HEK293T (cell line): ENCODE data around the gene MDH1.

Source experiments
- CTCF ChIA-PET: fragments of 350-600 bp; formaldehyde crosslinking; extraction: SDS; loops from one replicate; lab custom pipeline; 2021; ENCODE audit warnings: antibody characterized with exemption, inconsistent platforms; lab: Yijun Ruan, JAX
- POLR2A ChIA-PET: fragments of 350-600 bp; formaldehyde crosslinking; extraction: SDS; loops from one replicate; lab custom pipeline; 2020; ENCODE audit warnings: antibody characterized with exemption, inconsistent platforms; lab: Yijun Ruan, JAX
- DNase-seq: peaks from one replicate; pipeline ENCODE4 v3.0.0; 2012; ENCODE audit warnings: mixed read lengths; ENCODE audit errors: extremely low spot score
- ARNT ChIP-seq: fragments of 450-650 bp; IDR thresholded peaks from 2 replicates; pipeline ENCODE4 v1.6.1; 2017; ENCODE audit warnings: mild to moderate bottlenecking
- BHLHE40 ChIP-seq: fragments of 450-650 bp; IDR thresholded peaks from 2 replicates; pipeline ENCODE4 v1.6.1; 2016; ENCODE audit warnings: mild to moderate bottlenecking, moderate library complexity, borderline replicate concordance
- CTBP1 ChIP-seq: fragments of 450-650 bp; IDR thresholded peaks from 2 replicates; pipeline ENCODE4 v1.6.1; 2016; ENCODE audit warnings: borderline replicate concordance
- ELF4 ChIP-seq: fragments of 450-650 bp; IDR thresholded peaks from 2 replicates; pipeline ENCODE4 v1.6.1; 2017; ENCODE audit warnings: antibody characterized with exemption
- FOXA1 ChIP-seq: fragments of 450-650 bp; IDR thresholded peaks from 2 replicates; pipeline ENCODE4 v1.6.1; 2016; ENCODE audit warnings: mild to moderate bottlenecking
- FOXK2 ChIP-seq: fragments of 450-650 bp; IDR thresholded peaks from 2 replicates; pipeline ENCODE4 v1.6.1; 2016; ENCODE audit warnings: mild to moderate bottlenecking
- FOXM1 ChIP-seq: fragments of 450-650 bp; IDR thresholded peaks from 2 replicates; pipeline ENCODE4 v1.6.1; 2017; ENCODE audit warnings: mild to moderate bottlenecking, borderline replicate concordance
- HDGF ChIP-seq: fragments of 450-650 bp; IDR thresholded peaks from 2 replicates; pipeline ENCODE4 v1.6.1; 2017; ENCODE audit warnings: antibody characterized with exemption, borderline replicate concordance
- L3MBTL2 ChIP-seq: fragments of 450-650 bp; conservative IDR thresholded peaks from 2 replicates; pipeline ENCODE4 v1.6.1; 2016; ENCODE audit warnings: mild to moderate bottlenecking
- LEF1 ChIP-seq: fragments of 450-650 bp; IDR thresholded peaks from 2 replicates; pipeline ENCODE4 v1.6.1; 2017; ENCODE audit warnings: mild to moderate bottlenecking, borderline replicate concordance
- NFRKB ChIP-seq: fragments of 450-650 bp; IDR thresholded peaks from 2 replicates; pipeline ENCODE4 v1.6.1; 2016; ENCODE audit warnings: mild to moderate bottlenecking, moderate library complexity
- PKNOX1 ChIP-seq: fragments of 450-650 bp; IDR thresholded peaks from 2 replicates; pipeline ENCODE4 v1.6.1; 2016
- SP1 ChIP-seq: fragments of 450-650 bp; IDR thresholded peaks from 2 replicates; pipeline ENCODE4 v1.6.1; 2017
- SUZ12 ChIP-seq: fragments of 450-650 bp; IDR thresholded peaks from 2 replicates; pipeline ENCODE4 v1.6.1; 2016; ENCODE audit warnings: mild to moderate bottlenecking
- TARDBP ChIP-seq: fragments of 450-650 bp; IDR thresholded peaks from 2 replicates; pipeline ENCODE4 v1.6.1; 2016
- ZNF384 ChIP-seq: fragments of 450-650 bp; IDR thresholded peaks from 2 replicates; pipeline ENCODE4 v1.6.1; 2016

Gene MDH1

GRCh38 chr2:63581298-63581961 is 7.3 kb upstream of the MDH1 start:
- TF ChIP-seq L3MBTL2 (no peak), ARNT (no peak), ELF4 (no peak), ZNF384 (no peak), NFRKB (no peak), CTBP1 (no peak), HDGF (no peak), LEF1 (no peak), BHLHE40 (no peak), PKNOX1 (no peak), FOXA1 (no peak), FOXK2 (no peak), SP1 (no peak), SUZ12 (no peak), TARDBP (no peak)
- CTCF ChIA-PET, result no interaction called here
- no peak for DNase-seq
- POLR2A ChIA-PET, result no interaction called here

- DNase-seq, result no peak
- TF ChIP-seq LEF1 (no peak), FOXM1 (no peak)
- CTCF ChIA-PET, result no interaction called here
- POLR2A ChIA-PET, result no interaction called here
Observed at GRCh38 chr2:63582873-63583272, 5.9 kb upstream of the MDH1 start.

- CTCF ChIA-PET, result no interaction called here
- TF ChIP-seq ZNF384 (no peak), CTBP1 (no peak), ARNT (no peak), BHLHE40 (no peak), LEF1 (no peak), FOXM1 (no peak), PKNOX1 (no peak), ELF4 (no peak)
- DNase-seq, result no peak
- POLR2A ChIA-PET, result interaction anchor here (0.7 to 2.4 kb wide), 8 partner anchors 9 to 264 kb away, joined by 3 to 15 read pairs (median 3); no protein-coding TSS in a partner anchor
Observed at GRCh38 chr2:63587814-63588384, 864 bp upstream of the MDH1 start.

- TF ChIP-seq BHLHE40, result no peak
- DNase-seq, result peak; percentile 18
- CTCF ChIA-PET, result no interaction called here
- POLR2A ChIA-PET, result interaction anchor here (0.6 to 2.4 kb wide), 8 partner anchors 8 to 263 kb away, joined by 3 to 15 read pairs (median 3); no protein-coding TSS in a partner anchor
Observed at GRCh38 chr2:63589148-63589958, 590 bp downstream of the MDH1 start.

GRCh38 chr2:63590626-63591408 is 2.1 kb downstream of the MDH1 start:
- CTCF ChIA-PET, result no interaction called here
- DNase-seq, result no peak
- POLR2A ChIA-PET, result no interaction called here
- no peak for TF ChIP-seq PKNOX1
- no peak for TF ChIP-seq SUZ12
- TF ChIP-seq FOXK2, result no peak
- TF ChIP-seq HDGF, result no peak
- TF ChIP-seq NFRKB, result no peak
- no peak for TF ChIP-seq LEF1

GRCh38 chr2:63591566-63592175 is 2.9 kb downstream of the MDH1 start:
- DNase-seq, result no peak
- POLR2A ChIA-PET, result no interaction called here
- CTCF ChIA-PET, result interaction anchor here (1.1 kb wide), 1 partner anchor 1134 kb away, joined by 3 read pairs; no protein-coding TSS in a partner anchor
- TF ChIP-seq FOXA1 (no peak), PKNOX1 (no peak), FOXM1 (no peak), TARDBP (no peak), ZNF384 (no peak), SUZ12 (no peak), L3MBTL2 (no peak), FOXK2 (no peak), HDGF (no peak), CTBP1 (no peak), LEF1 (no peak), ELF4 (no peak)
